NCI-H510A treated with DMSO at 0.1 percent for 48 hours (cell line): ENCODE data around the gene ADGRG2.
"Not testable (repeated sequence)": the region's sequence is repeated elsewhere in the genome, so short reads cannot be mapped to it uniquely, and the experiment has no call there.

Source experiments
- DNase-seq: peaks from one replicate; lab custom pipeline; 2025; lab: John Stamatoyannopoulos, UW

Gene ADGRG2

GRCh38 chrX:19075754-19076153, 46.5 kb downstream of the ADGRG2 start:
- DNase-seq: no peak

- DNase-seq: no peak
Observed at GRCh38 chrX:19072372-19072771, 49.9 kb downstream of the ADGRG2 start.

GRCh38 chrX:19070555-19070994, 51.7 kb downstream of the ADGRG2 start:
- DNase-seq: no peak

- not testable (repeated sequence) for DNase-seq
Observed at GRCh38 chrX:19066987-19067386, 55.3 kb downstream of the ADGRG2 start.

- no peak for DNase-seq
Observed at GRCh38 chrX:19065535-19065934, 56.7 kb downstream of the ADGRG2 start.

- no peak for DNase-seq
Observed at GRCh38 chrX:19064175-19064574, 58.1 kb downstream of the ADGRG2 start.

- DNase-seq: no peak
Observed at GRCh38 chrX:19063030-19063429, 59.2 kb downstream of the ADGRG2 start.

GRCh38 chrX:19059067-19059466, 63.2 kb downstream of the ADGRG2 start:
- DNase-seq: no peak

- no peak for DNase-seq
Observed at GRCh38 chrX:19057856-19058255, 64.4 kb downstream of the ADGRG2 start.

GRCh38 chrX:19049110-19049509, 73.2 kb downstream of the ADGRG2 start:
- DNase-seq: no peak

- DNase-seq: no peak
Observed at GRCh38 chrX:19046343-19047215, 75.7 kb downstream of the ADGRG2 start.

- DNase-seq: no peak
Observed at GRCh38 chrX:19040373-19040772, 81.9 kb downstream of the ADGRG2 start.

GRCh38 chrX:19034025-19034424, 88.2 kb downstream of the ADGRG2 start:
- DNase-seq: no peak

- no peak for DNase-seq
Observed at GRCh38 chrX:19030805-19031204, 91.5 kb downstream of the ADGRG2 start.

GRCh38 chrX:19028560-19028959, 93.7 kb downstream of the ADGRG2 start:
- no peak for DNase-seq

GRCh38 chrX:19024366-19024765, 97.9 kb downstream of the ADGRG2 start:
- no peak for DNase-seq

- no peak for DNase-seq
Observed at GRCh38 chrX:19019996-19020395, 102.3 kb downstream of the ADGRG2 start.

- DNase-seq: peak; percentile 15
Observed at GRCh38 chrX:19017271-19017670, 105.0 kb downstream of the ADGRG2 start.

GRCh38 chrX:19016614-19017013, 105.7 kb downstream of the ADGRG2 start:
- not testable (repeated sequence) for DNase-seq

GRCh38 chrX:19007868-19008267, 114.4 kb downstream of the ADGRG2 start:
- no peak for DNase-seq

- no peak for DNase-seq
Observed at GRCh38 chrX:19007011-19007410, 115.3 kb downstream of the ADGRG2 start.

- no peak for DNase-seq
Observed at GRCh38 chrX:19005909-19006308, 116.4 kb downstream of the ADGRG2 start.

GRCh38 chrX:19003756-19004155, 118.5 kb downstream of the ADGRG2 start:
- no peak for DNase-seq

GRCh38 chrX:18998653-18999052, 123.6 kb downstream of the ADGRG2 start:
- DNase-seq: no peak
